Mucosa of gallbladder (tissue), 1 donor: Measurements from ENCODE around the gene FALEC. TPM values are rescaled to one million over a fixed set of nuclear protein-coding genes. Genes with fewer than 3 reads are reported as not detected.
"Not testable (repeated sequence)": the region's sequence is repeated elsewhere in the genome, so short reads cannot be mapped to it uniquely, and the experiment has no call there.

Experiments used
- DNase-seq: peaks from one replicate; pipeline ENCODE4 v3.0.0-alpha.2; 2020; ENCODE audit warnings: low spot score
- total RNA-seq: library from RNA; stranded (reverse); gene quantifications from one replicate; pipeline ENCODE4 v1.2.1, GENCODE V29; 2021
- donor health status: DM: no; HTN: no; CAD: no.

Gene FALEC
- total RNA-seq, 1 donor from 2014 or later = 1.1 TPM

DNA sequence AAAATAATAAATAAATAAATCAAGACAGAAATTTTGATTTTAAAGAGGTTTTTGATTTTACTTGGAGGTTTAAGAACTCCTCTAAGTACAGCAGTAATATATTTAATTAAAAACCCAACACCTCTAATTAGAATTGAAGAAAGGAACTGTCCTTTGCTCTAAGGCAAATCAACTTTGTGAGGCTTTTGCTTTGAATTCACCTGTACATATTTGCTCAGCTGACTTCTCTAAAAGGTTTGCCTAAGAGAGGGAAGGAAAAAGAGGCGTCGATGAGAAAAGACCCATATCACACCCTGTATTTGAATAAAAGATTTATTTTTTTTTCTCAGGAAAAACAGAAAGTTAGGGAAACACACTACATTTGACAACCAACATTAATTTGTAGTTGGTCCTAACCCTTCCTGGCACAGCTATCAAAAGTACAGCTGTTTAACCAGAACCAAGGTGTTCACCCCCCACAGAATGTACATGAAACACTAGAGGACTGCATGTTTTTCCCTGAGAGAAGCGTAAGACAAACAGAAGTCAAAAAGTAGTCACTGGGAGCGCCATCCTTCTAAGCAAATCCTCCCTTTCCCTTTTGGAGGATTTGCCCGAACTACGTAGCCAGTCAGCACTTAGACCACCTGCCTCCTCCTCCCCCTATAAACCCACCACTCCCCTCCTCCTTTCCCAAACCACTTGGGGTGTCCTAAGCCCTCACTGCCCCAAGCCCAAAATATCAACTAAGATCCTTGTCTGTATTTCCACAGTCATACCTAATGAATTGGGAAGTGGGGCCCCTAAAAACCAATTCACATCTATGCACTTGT lies 58.9 kb downstream of the FALEC start:
- DNase-seq = no peak

DNA sequence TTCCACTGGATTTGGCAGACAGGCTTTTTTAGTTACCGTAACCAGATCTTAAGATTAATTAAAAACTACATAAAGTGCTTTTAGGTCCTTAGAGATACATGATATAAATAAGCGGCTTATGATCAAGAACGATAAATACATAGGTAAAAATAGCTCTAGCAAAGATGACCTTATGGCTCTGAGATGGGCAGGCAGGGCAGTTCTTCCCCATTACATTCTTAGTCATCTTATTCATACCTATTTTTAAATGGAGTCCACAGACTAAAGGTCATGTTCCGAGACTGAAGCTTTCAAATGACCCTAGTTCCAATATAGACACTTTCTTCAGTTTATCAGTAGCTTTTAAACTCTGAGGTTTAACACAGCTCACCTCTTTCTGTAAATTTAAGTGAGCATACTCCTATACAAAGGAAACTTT lies 59.5 kb downstream of the FALEC start:
- DNase-seq = no peak

- no peak for DNase-seq
These were observed 60.2 kb downstream of the FALEC start for GRCh38 chr1:150575518-150576366.

GRCh38 chr1:150576367-150576711 lies 60.8 kb downstream of the FALEC start:
- DNase-seq = no peak

DNA sequence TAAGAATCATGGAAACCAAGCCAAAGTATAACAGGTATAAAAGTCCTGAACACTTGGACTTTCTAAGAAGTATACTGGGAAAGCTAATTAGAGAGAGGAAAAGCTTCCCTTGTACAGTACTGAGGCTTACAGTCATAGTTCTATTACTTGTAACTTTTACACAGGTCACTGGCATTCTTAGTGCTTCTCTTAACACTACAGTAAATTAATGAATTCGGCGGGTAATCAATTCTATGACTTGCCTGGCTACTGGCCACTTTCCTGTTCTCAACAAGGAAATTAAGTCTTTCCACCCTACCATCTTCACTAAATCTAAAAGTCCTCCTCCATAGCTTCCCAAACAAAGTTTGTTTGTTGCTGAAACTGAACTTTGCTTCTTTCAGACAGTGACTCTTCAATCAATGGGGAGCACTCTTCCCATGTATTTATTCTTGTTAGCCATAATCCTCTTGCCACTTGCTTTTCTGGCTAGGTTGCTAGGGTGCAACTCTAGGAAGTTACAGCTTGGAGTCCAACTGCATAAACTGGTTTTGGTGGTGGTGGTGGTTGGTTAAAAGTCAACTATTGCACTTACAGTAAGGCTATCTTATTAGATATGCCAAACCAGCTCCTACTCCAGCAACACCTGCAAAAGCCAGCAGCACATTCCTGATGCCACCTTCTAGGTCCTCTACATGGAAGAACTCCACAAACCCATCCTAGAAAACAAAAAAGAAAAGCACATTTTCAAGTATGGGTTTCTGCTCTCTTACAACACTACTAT lies 61.4 kb downstream of the FALEC start:
- DNase-seq = no peak

GRCh38 chr1:150577557-150578271 lies 62.2 kb downstream of the FALEC start:
- DNase-seq = no peak

DNA sequence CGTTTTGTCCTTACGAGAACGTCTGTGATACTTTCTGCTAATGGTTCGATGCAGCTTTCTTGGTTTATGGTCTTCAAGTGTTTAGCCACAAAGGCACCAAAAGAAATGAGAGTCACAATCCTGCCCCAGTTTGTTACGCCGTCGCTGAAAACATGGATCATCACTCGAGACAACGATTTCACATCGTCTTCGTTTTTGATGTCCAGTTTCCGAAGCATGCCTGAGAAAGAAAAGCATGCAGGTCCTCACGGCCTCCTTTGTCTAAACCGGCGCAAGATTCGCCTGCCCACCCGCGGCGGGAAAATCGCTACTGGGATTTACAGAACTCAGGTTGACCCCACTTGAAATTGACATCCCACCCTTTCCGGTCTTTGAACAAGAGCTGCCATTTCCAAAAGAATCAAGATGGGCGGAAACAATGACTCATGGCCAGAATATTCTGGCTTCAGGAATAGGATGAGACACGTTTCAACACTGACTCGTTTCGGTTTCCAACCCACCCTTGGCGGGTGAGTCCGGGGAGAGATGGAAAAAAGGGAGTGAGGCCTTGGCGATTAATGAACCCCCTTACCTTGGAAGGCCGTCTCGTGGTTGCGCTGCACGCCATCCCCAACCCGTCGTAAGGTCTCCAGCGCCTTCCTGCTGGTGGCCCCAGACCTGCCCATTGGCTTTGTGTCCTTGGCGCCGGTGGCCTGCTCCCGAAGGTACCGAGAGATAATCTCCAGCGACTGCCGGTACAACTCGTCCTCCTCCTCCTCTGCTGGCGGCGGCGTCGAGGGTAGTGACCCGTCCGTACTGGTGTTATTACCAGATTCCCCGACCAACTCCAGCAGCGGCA lies 62.9 kb downstream of the FALEC start:
- DNase-seq = peak; percentile 61

GRCh38 chr1:150579110-150579944 lies 63.8 kb downstream of the FALEC start, which contains the start of gene MCL1:
TSS of gene MCL1 (minus strand) at chr1:150579610. CDS start at chr1:150579530, 80 bp downstream.
- peak; percentile 95 for DNase-seq

GRCh38 chr1:150579945-150580642 lies 64.5 kb downstream of the FALEC start:
- no peak for DNase-seq

DNA sequence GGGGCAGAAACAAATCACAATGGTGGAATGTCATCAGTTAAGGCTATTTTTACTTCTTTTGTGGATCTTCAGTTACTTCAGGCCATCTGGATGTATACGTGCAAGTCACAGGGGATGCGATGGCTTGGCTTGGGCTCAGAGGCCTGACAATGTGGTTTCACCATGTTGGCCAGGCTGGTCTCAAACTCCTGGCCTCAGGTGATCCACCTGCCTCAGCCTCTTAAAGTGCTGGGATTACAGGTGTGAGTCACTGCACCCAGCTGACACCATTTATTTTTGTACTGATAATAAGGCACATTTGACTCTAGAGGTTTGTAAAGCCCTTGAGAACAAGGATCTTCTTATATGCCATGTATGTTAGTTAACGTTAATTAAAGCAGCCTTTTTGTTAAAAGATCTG lies 65.4 kb downstream of the FALEC start:
- DNase-seq = not testable (repeated sequence)

DNA sequence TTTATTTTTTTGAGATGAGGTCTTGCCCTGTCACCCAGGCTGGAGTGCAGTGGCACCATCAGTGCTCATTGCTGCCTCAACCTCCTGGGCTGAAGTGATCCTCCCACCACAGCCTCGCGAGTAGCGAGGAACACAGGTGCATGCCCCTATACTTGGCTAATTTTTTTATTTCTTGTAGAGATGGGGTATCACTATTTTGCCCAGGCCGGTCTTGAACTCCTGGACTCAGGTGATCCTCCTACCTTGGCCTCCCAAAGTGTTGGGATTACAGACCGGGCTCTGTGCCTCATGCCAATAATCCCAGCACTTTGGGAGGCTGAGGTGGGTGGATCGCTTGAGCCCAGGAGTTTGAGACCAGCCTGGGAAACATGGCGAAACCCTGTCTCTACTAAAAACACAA lies 65.9 kb downstream of the FALEC start:
- not testable (repeated sequence) for DNase-seq

GRCh38 chr1:150581962-150582361 lies 66.4 kb downstream of the FALEC start:
- not testable (repeated sequence) for DNase-seq

- no peak for DNase-seq
These were observed 66.8 kb downstream of the FALEC start for GRCh38 chr1:150582371-150582770.

Other genes with a start within 250 kb of the FALEC start
- gene APH1A, start 246.7 kb upstream of the FALEC start, total RNA-seq = 145 TPM
- gene C1orf54, start 243.0 kb upstream of the FALEC start, total RNA-seq = 26.8 TPM
- gene CIART, start 233.2 kb upstream of the FALEC start, total RNA-seq = 7.7 TPM
- 58.9 TPM for gene MRPS21, start 221.9 kb upstream of the FALEC start, total RNA-seq
- 50.8 TPM for gene PRPF3, start 194.2 kb upstream of the FALEC start, total RNA-seq
- 33.2 TPM for gene RPRD2, start 151.6 kb upstream of the FALEC start, total RNA-seq
- gene TARS2, start 28.3 kb upstream of the FALEC start, total RNA-seq = 28.3 TPM
- 681 TPM for gene ECM1, start 7.6 kb upstream of the FALEC start, total RNA-seq
- gene ADAMTSL4, start 33.7 kb downstream of the FALEC start, total RNA-seq = 17.2 TPM
- gene MCL1, start 63.9 kb downstream of the FALEC start, total RNA-seq = 231 TPM
- gene ENSA, start 113.9 kb downstream of the FALEC start, total RNA-seq = 181 TPM
- gene GOLPH3L, start 181.4 kb downstream of the FALEC start, total RNA-seq = 52.9 TPM
- gene HORMAD1, start 205.1 kb downstream of the FALEC start, total RNA-seq = not detected